GM18511 (cell line): ENCODE measurements around the gene MRTFA.
"Not testable (repeated sequence)": the region's sequence is repeated elsewhere in the genome, so short reads cannot be mapped to it uniquely, and the experiment has no call there.

Experiments used
- ATAC-seq: cut with Tn5 transposase; IDR thresholded peaks from one replicate; pipeline ENCODE4 v1.9.1; 2021; ENCODE audit warnings: mild to moderate bottlenecking, moderate library complexity; ENCODE audit not compliant: unreplicated experiment

The MRTFA gene

GRCh38 chr22:40500465-40500786, 136.1 kb downstream of the MRTFA start:
- not testable (repeated sequence) for ATAC-seq

- ATAC-seq: peak; percentile 59
Measured at GRCh38 chr22:40499209-40499623, 137.3 kb downstream of the MRTFA start.

- no peak for ATAC-seq
Measured at GRCh38 chr22:40498420-40499208, 137.9 kb downstream of the MRTFA start.

DNA sequence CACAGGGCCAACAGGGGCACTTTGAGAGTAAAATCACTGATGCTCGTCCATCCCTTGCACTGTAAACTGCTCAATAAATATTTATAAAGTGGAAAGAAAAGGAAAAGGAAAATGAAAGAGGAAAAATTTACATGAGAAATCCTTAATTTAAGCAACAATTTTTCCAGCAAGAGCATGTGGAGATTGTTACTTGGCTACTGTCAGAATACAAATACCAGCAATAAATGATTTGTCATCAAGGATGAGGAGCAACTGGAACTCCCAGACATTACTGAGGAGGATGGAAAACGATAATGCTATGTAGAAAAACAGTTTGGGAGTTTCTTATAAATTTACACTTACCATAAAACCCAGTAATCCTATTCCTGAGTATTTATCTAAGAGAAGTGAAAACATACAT, 143.1 kb downstream of the MRTFA start:
- ATAC-seq: no peak

- peak; percentile 94 for ATAC-seq
Measured at GRCh38 chr22:40491990-40492631, 144.4 kb downstream of the MRTFA start.

- ATAC-seq: no peak
Measured at GRCh38 chr22:40487663-40488249, 148.8 kb downstream of the MRTFA start.

DNA sequence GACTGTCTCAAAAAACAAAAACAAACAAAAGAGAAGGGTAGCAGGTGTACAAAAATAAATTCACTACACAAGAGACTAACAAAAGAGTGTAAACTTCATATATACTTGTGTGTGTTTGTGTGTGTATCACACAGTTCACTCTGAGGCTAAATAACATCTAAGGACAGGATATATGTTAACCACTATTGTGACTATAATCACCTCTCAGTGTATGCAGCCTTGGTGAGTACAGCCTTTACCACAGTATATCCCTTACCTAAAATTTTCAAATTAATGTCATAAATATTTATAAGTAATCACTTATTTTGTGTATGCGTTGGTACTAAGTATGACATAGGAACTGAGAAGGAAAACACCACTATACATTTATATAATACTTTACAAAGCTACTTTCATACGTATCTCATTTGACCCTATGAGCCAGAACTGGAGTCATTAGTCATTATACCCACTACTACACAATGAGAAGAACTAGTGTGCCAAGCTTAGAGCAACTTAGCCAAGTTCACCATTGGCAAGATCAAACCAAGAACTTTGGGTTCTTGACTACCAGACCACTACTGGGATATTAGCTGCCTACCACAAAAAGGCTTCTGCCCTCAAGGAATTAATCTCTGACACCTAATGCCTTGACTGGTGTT, 149.4 kb downstream of the MRTFA start:
- ATAC-seq: no peak

DNA sequence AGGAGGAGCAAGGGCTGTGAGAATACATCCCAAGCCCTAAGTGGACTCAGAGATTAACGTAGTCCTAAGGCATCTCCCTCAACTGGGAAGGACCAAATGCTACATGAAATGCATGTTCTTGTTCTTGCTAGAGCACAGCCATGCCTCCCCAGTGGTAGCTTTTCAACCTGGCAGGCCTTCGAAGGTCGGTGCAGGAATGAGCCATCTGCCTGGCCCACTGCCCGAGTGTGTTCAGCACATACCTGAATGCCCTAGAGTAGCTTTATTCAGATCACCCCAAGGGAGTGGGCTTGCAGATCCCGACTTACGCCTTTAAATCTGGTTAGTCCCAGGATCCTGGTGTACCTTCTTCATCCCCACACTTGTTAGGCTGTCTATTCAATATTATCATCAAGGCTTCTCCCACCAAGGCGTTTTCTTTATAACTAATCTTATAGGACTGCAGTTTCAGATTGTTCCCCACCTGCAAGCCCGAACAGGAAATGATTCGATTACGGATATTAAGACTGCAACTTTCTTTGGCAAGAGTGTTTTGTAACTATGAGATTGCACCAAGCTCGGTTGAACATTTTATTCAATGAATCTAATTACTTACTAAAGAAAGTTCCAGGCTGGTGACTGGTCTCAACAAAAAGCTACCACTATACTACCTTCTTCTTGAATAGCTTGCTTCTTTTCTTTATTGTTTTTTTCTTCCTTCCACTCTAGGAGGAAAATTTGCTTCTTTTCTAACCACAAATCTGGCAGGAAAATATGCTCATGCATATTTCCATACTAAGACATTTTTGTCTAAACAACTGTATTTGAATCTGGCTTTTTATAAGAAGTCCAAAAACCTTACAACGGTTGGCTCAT, 150.5 kb downstream of the MRTFA start:
- no peak for ATAC-seq

GRCh38 chr22:40484906-40485669, 151.4 kb downstream of the MRTFA start:
- no peak for ATAC-seq

GRCh38 chr22:40482886-40483285, 153.6 kb downstream of the MRTFA start:
- no peak for ATAC-seq

GRCh38 chr22:40482391-40482790, 154.1 kb downstream of the MRTFA start:
- ATAC-seq: no peak

GRCh38 chr22:40480996-40481395, 155.5 kb downstream of the MRTFA start:
- ATAC-seq: no peak

- ATAC-seq: no peak
Measured at GRCh38 chr22:40479887-40480538, 156.5 kb downstream of the MRTFA start.

- no peak for ATAC-seq
Measured at GRCh38 chr22:40479126-40479800, 157.3 kb downstream of the MRTFA start.

DNA sequence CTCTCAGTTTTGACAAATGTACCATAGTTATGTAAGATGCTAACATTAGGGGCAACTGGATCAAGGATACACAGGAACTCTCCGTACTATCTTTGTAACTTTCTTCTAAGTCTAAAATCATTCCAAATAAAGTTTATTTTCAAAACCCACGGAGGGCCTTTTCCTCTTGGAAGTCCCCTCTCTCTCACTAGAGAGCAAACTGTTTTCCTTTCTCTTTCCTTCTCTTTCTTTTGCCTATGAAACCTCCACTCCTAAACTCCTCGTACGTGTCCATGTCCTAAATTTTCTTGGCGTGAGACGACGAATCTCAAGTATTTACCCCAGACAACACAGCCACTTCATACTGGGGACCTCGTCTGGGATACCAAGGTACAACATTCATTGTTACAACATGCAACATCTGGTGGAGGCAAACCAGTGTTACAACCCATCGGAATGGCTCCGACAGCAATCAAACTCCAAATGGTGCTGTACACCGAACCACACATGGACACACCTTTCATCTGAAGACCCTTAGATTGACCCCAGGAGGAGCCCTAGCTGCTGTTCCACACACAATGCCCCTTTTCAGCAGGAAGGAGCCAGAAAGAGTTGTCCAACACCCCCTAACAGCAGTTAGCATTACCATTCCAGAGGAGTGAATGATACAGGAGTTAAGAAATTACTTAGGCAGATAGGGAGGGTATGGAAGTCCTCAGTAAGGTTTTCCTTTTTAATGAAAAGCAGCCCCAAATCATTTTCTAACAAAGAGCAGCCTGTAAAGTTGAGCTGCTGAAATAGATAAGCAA, 158.0 kb downstream of the MRTFA start:
- ATAC-seq: no peak

DNA sequence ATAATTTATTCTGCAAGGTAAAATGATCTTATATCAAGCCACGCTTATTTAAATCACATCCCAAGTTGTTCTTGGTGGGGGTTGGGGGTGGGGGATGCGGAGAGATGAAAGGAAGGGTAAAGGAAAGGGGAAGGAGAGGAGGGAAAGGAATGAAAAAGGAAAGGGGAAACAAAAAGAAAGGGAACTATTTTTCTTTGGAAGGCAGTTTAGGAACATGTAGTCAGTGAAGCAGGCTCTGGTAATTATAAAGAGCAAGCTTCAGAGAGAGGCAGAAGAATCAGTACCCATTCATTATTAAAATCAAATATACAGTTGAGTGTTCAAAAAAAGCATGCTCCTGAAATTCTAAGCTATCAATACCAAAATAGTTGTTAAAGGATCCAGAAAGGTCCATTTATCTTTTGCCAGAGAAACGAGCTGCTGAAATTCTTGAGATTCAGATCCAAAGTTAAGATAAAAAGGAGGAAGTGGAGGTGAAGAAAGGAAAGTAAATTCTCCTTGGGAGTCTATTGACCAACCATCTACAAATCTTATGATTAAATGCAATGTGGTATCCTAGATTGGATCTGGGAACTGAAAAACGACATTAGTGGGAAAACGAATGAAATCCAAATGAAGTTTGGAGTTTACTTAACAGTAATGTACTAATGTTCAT, 158.7 kb downstream of the MRTFA start:
- no peak for ATAC-seq

DNA sequence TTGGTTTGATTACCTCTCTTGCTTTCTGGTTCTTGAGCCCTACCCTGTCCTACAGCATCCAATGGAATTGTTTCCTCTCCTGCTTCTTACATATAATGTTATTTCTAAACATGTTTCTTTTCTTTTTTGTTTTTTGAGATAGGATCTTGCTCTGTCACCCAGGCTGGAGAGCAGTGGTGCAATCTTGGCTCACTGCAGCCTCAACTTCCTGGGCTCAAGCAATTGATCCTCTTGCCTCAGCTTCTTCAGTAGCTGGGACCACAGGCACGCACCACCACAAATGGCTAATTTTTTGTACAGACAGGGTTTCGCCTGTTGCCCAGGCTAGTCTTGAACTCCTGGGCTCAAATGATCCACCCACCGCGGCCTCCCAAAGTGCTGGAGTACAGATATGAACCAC, 160.2 kb downstream of the MRTFA start:
- ATAC-seq: no peak

DNA sequence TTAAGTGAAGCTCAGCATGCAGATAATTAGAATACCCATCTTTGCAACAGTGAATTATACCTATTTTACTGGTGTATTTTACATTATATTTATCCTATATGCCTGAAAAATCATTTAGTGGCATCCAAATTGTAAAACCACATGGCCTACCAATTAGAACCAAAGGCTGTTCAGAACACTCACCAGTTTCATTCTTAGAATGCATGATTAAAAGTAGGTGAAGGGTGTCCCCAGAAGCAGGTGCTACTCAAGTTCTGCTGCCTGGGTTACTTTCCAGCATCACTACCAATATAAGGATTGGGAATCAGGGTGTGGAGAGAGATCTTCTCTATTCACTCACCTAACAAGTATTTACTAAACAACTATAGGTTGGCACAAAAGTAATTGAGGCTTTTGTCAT, 162.8 kb downstream of the MRTFA start:
- ATAC-seq: no peak
